Activated CD4-positive, alpha-beta T cell treated with anti-CD3 and anti-CD28 coated beads, Interleukin-2, amount 10 ng/mL, durations not matched to agents 24 days and 14 days (primary cell): ENCODE data around the gene STMN1. TPM values are rescaled to one million over a fixed set of nuclear protein-coding genes. Genes with fewer than 3 reads are reported as not detected.

Experiments used
- DNase-seq: peaks from one replicate; pipeline ENCODE4 v3.0.0; 2022
- H3K27ac Mint-ChIP-seq: one replicate; pipeline ENCODE4 v1.8.0; 2022; ENCODE audit warnings: mild to moderate bottlenecking, mixed read lengths
- H3K27me3 Mint-ChIP-seq: one replicate; pipeline ENCODE4 v1.8.0; 2022; ENCODE audit warnings: mixed read lengths
- H3K36me3 Mint-ChIP-seq: one replicate; pipeline ENCODE4 v1.8.0; 2022; ENCODE audit warnings: low read depth, mild to moderate bottlenecking, mixed read lengths
- H3K4me1 Mint-ChIP-seq: one replicate; pipeline ENCODE4 v1.8.0; 2021; ENCODE audit warnings: mixed read lengths
- H3K4me3 Mint-ChIP-seq: one replicate; pipeline ENCODE4 v1.8.0; 2022; ENCODE audit warnings: mild to moderate bottlenecking, moderate library complexity, mixed read lengths
- H3K9me3 Mint-ChIP-seq: one replicate; pipeline ENCODE4 v1.8.0; 2021; ENCODE audit warnings: mixed read lengths
- intact Hi-C: fragments of 100-400 bp; cut with micrococcal nuclease; formaldehyde crosslinking; loops from one replicate; pipeline ENCODE4 v1.15.1; 2023
- total RNA-seq: library from RNA; stranded (reverse); gene quantifications from 2 replicates; pipeline ENCODE4 v1.2.3, GENCODE V29; 2022

Gene STMN1
- total RNA-seq, 1 donor from 2014 or later: 247 TPM

- no peaks in the 10 kb centered on the region for H3K9me3 Mint-ChIP-seq
- peaks cover 42% of the 10 kb centered on the region for H3K27me3 Mint-ChIP-seq
- no peak overlapping the region for H3K27ac Mint-ChIP-seq
- DNase-seq: no peak
- H3K4me3 Mint-ChIP-seq: no peak overlapping the region
- intact Hi-C loops: no loop called here
- H3K4me1 Mint-ChIP-seq: peaks cover 7% of the 10 kb centered on the region
- H3K36me3 Mint-ChIP-seq: no peaks in the 10 kb centered on the region
Observed at GRCh38 chr1:25929016-25929415, 22.8 kb upstream of the STMN1 start.

- peaks cover 47% of the 10 kb centered on the region for H3K27me3 Mint-ChIP-seq
- H3K36me3 Mint-ChIP-seq: no peaks in the 10 kb centered on the region
- no peak overlapping the region for H3K4me3 Mint-ChIP-seq
- H3K27ac Mint-ChIP-seq: no peak overlapping the region
- intact Hi-C loops: no loop called here
- H3K9me3 Mint-ChIP-seq: no peaks in the 10 kb centered on the region
- DNase-seq: no peak
- peaks cover 7% of the 10 kb centered on the region for H3K4me1 Mint-ChIP-seq
Observed at GRCh38 chr1:25927521-25928265, 21.5 kb upstream of the STMN1 start.

- no peak for DNase-seq
- peaks cover 12% of the 10 kb centered on the region for H3K4me1 Mint-ChIP-seq
- no peak overlapping the region for H3K4me3 Mint-ChIP-seq
- intact Hi-C loops: no loop called here
- H3K27ac Mint-ChIP-seq: no peak overlapping the region
- no peaks in the 10 kb centered on the region for H3K36me3 Mint-ChIP-seq
- peaks cover 49% of the 10 kb centered on the region for H3K27me3 Mint-ChIP-seq
- H3K9me3 Mint-ChIP-seq: no peaks in the 10 kb centered on the region
Observed at GRCh38 chr1:25926731-25927496, 20.7 kb upstream of the STMN1 start.

- Mint-ChIP-seq H3K36me3 (no peaks in the 10 kb centered on the region), H3K27ac (no peak overlapping the region), H3K4me1 (peaks cover 16% of the 10 kb centered on the region), H3K27me3 (peaks cover 45% of the 10 kb centered on the region), H3K9me3 (no peaks in the 10 kb centered on the region), H3K4me3 (no peak overlapping the region)
- intact Hi-C loops: no loop called here
- no peak for DNase-seq
Observed at GRCh38 chr1:25924454-25924853, 18.2 kb upstream of the STMN1 start.

GRCh38 chr1:25922971-25923552 is 16.8 kb upstream of the STMN1 start:
- Mint-ChIP-seq H3K27me3 (peaks cover 40% of the 10 kb centered on the region), H3K36me3 (no peaks in the 10 kb centered on the region), H3K9me3 (no peaks in the 10 kb centered on the region), H3K27ac (no peak overlapping the region), H3K4me3 (peak overlapping the region; percentile 82), H3K4me1 (peaks cover 21% of the 10 kb centered on the region)
- intact Hi-C loops: loop anchor here (2.0 kb wide), 1 partner anchor 16 kb away; the partner anchor contains the start of gene STMN1
- DNase-seq: peak; percentile 59

- Mint-ChIP-seq H3K9me3 (no peaks in the 10 kb centered on the region), H3K36me3 (no peaks in the 10 kb centered on the region), H3K4me1 (peaks cover 26% of the 10 kb centered on the region), H3K27ac (no peak overlapping the region), H3K4me3 (peak overlapping the region; percentile 82), H3K27me3 (peaks cover 40% of the 10 kb centered on the region)
- DNase-seq: peak; percentile 86
- intact Hi-C loops: loop anchor here (2.0 kb wide), 1 partner anchor 16 kb away; the partner anchor contains the start of gene STMN1
Observed at GRCh38 chr1:25922056-25922970, 16.1 kb upstream of the STMN1 start.

GRCh38 chr1:25918615-25919014 is 12.4 kb upstream of the STMN1 start:
- peaks cover 23% of the 10 kb centered on the region for H3K4me1 Mint-ChIP-seq
- no peak for DNase-seq
- intact Hi-C loops: no loop called here
- peaks cover 18% of the 10 kb centered on the region for H3K27me3 Mint-ChIP-seq
- no peaks in the 10 kb centered on the region for H3K9me3 Mint-ChIP-seq
- H3K36me3 Mint-ChIP-seq: no peaks in the 10 kb centered on the region
- no peak overlapping the region for H3K4me3 Mint-ChIP-seq
- no peak overlapping the region for H3K27ac Mint-ChIP-seq

- H3K9me3 Mint-ChIP-seq: no peaks in the 10 kb centered on the region
- peak overlapping the region; percentile 9 for H3K4me3 Mint-ChIP-seq
- H3K4me1 Mint-ChIP-seq: peaks cover 20% of the 10 kb centered on the region
- intact Hi-C loops: no loop called here
- H3K27ac Mint-ChIP-seq: peak overlapping the region; percentile 13
- DNase-seq: peak; percentile 75
- peaks cover 13% of the 10 kb centered on the region for H3K27me3 Mint-ChIP-seq
- H3K36me3 Mint-ChIP-seq: no peaks in the 10 kb centered on the region
Observed at GRCh38 chr1:25917996-25918395, 11.8 kb upstream of the STMN1 start.

- no peak overlapping the region for H3K4me3 Mint-ChIP-seq
- no peaks in the 10 kb centered on the region for H3K9me3 Mint-ChIP-seq
- intact Hi-C loops: no loop called here
- H3K36me3 Mint-ChIP-seq: no peaks in the 10 kb centered on the region
- no peak for DNase-seq
- peaks cover 13% of the 10 kb centered on the region for H3K4me1 Mint-ChIP-seq
- peaks cover 11% of the 10 kb centered on the region for H3K27me3 Mint-ChIP-seq
- H3K27ac Mint-ChIP-seq: no peak overlapping the region
Observed at GRCh38 chr1:25916460-25916859, 10.2 kb upstream of the STMN1 start.

- intact Hi-C loops: no loop called here
- DNase-seq: no peak
- Mint-ChIP-seq H3K36me3 (no peaks in the 10 kb centered on the region), H3K27me3 (peaks cover 9% of the 10 kb centered on the region), H3K9me3 (no peaks in the 10 kb centered on the region), H3K4me3 (no peak overlapping the region), H3K27ac (no peak overlapping the region), H3K4me1 (peaks cover 10% of the 10 kb centered on the region)
Observed at GRCh38 chr1:25914074-25914995, 8.1 kb upstream of the STMN1 start.

- no peak for DNase-seq
- intact Hi-C loops: no loop called here
- no peaks in the 10 kb centered on the region for H3K36me3 Mint-ChIP-seq
- peaks cover 7% of the 10 kb centered on the region for H3K4me1 Mint-ChIP-seq
- H3K27ac Mint-ChIP-seq: no peak overlapping the region
- no peaks in the 10 kb centered on the region for H3K9me3 Mint-ChIP-seq
- H3K4me3 Mint-ChIP-seq: no peak overlapping the region
- H3K27me3 Mint-ChIP-seq: peaks cover 11% of the 10 kb centered on the region
Observed at GRCh38 chr1:25913206-25913605, 7.0 kb upstream of the STMN1 start.

- Mint-ChIP-seq H3K9me3 (no peaks in the 10 kb centered on the region), H3K4me3 (no peak overlapping the region), H3K27me3 (peaks cover 20% of the 10 kb centered on the region), H3K27ac (no peak overlapping the region), H3K4me1 (peaks cover 2% of the 10 kb centered on the region), H3K36me3 (no peaks in the 10 kb centered on the region)
- no peak for DNase-seq
- intact Hi-C loops: no loop called here
Observed at GRCh38 chr1:25912076-25912831, 6.0 kb upstream of the STMN1 start.
